ENCODE results near the gene NELFA. TPM values are rescaled to one million over a fixed set of nuclear protein-coding genes. Genes with fewer than 3 reads are reported as not detected.
"Not testable (repeated sequence)": the region's sequence is repeated elsewhere in the genome, so short reads cannot be mapped to it uniquely, and the experiment has no call there.

The NELFA gene
- polyA plus RNA-seq, 1 donor (not counting 4 experiments of a cell fraction or from before 2014, with no cell fraction given) = 9.9 TPM

DNA sequence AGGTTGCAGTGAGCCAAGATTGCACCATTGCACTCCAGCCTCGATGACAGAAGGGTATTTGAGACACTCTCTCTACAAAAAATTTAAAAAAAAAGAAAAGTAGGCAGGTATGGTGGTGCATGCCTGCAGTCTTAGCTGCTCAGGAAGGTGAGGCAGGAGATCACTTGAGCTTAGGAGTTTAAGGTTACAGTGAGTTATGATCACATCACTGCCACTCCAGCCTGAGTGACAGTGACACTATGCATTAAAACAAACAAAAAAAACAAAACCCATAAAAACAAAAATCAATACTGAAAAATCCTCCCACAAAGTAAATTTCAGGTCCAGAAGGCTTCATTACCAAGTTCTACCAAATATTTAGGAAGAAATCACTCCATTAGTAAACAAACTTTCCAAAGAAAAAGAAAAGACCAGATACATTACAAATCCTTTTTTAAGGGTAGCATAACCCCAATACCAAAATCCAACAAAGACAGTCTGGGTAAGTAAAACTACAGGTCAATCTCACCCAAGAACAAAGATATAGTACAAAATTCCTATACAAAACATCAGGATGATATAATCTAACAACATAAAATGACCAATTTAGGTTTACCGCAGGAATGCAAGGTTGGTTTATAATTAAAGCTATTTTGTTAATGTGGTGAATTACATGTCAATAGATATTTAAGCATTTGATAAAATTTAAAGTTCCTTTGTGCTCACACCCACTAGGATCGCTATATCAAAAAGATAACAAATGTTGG, 11.7 kb downstream of the NELFA start:
- no peaks in the 10 kb centered on the region for H3K9me1 ChIP-seq (ENCODE audit: control insufficient read depth, extremely low read depth, insufficient read depth, low read length)
- no peaks in the 10 kb centered on the region for H3K9me3 ChIP-seq (ENCODE audit: control insufficient read depth, low read depth, low read length)
- no peak overlapping the region for H3K27ac ChIP-seq (ENCODE audit: control insufficient read depth, insufficient read depth, low read length)
- H3K36me3 ChIP-seq (ENCODE audit: control insufficient read depth in 2 of 2, extremely low read depth in 1 of 2, insufficient read depth in 2 of 2, low read length in 2 of 2) = no peaks in the 10 kb centered on the region
- H3K4me1 ChIP-seq (ENCODE audit: control insufficient read depth, extremely low read depth, insufficient read depth, low read length) = peaks cover 9% of the 10 kb centered on the region
- no peak overlapping the region for H3K9ac ChIP-seq (ENCODE audit: control insufficient read depth, extremely low read depth, insufficient read depth, low read length)
- H3K27me3 ChIP-seq (ENCODE audit: control insufficient read depth, extremely low read depth, insufficient read depth, low read length) = no peaks in the 10 kb centered on the region
- no peaks in the 10 kb centered on the region for H4K20me1 ChIP-seq (ENCODE audit: control insufficient read depth, extremely low read depth, insufficient read depth, low read length)
- FAIRE-seq (no peak), DNase-seq (ENCODE audit: low read depth, low spot score) (no peak)
- dilution Hi-C loops (cut with MboI; ENCODE audit: extremely low pct_ligation_motif_present, low sequenced_read_pairs) = no loop called here
- no peak overlapping the region for H3K4me3 ChIP-seq (ENCODE audit: control insufficient read depth in 2 of 3, extremely low read depth in 1 of 3, insufficient read depth in 2 of 3, low read depth in 1 of 3, low read length in 3 of 3)
- H3K4me2 ChIP-seq (ENCODE audit: control insufficient read depth, extremely low read depth, insufficient read depth, low read depth, low read length) = no peak overlapping the region
- TF ChIP-seq, protein P1, sequence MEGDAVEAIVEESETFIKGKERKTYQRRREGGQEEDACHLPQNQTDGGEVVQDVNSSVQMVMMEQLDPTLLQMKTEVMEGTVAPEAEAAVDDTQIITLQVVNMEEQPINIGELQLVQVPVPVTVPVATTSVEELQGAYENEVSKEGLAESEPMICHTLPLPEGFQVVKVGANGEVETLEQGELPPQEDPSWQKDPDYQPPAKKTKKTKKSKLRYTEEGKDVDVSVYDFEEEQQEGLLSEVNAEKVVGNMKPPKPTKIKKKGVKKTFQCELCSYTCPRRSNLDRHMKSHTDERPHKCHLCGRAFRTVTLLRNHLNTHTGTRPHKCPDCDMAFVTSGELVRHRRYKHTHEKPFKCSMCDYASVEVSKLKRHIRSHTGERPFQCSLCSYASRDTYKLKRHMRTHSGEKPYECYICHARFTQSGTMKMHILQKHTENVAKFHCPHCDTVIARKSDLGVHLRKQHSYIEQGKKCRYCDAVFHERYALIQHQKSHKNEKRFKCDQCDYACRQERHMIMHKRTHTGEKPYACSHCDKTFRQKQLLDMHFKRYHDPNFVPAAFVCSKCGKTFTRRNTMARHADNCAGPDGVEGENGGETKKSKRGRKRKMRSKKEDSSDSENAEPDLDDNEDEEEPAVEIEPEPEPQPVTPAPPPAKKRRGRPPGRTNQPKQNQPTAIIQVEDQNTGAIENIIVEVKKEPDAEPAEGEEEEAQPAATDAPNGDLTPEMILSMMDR (optimal IDR thresholded peaks at IDR 0.05 in 1 of 3, IDR thresholded peaks at IDR 0.05 in 1 of 3, conservative IDR thresholded peaks at IDR 0.05 in 1 of 3; ENCODE audit: extremely low read depth in 1 of 3, insufficient read depth in 2 of 3, low read length in 3 of 3) = no peak
- TF ChIP-seq EZH2 (IDR thresholded peaks at IDR 0.05; ENCODE audit: low read length) = no peak
- H3K79me2 ChIP-seq (ENCODE audit: control insufficient read depth, insufficient read depth, low read length) = peaks cover 87% of the 10 kb centered on the region
- no peak overlapping the region for H2AFZ ChIP-seq (ENCODE audit: control insufficient read depth, low read length)

- no peaks in the 10 kb centered on the region for H4K20me1 ChIP-seq (ENCODE audit: control insufficient read depth, extremely low read depth, insufficient read depth, low read length)
- no peak for TF ChIP-seq EZH2 (IDR thresholded peaks at IDR 0.05; ENCODE audit: low read length)
- TF ChIP-seq, protein P1 (optimal IDR thresholded peaks at IDR 0.05 in 1 of 3, IDR thresholded peaks at IDR 0.05 in 1 of 3, conservative IDR thresholded peaks at IDR 0.05 in 1 of 3; ENCODE audit: extremely low read depth in 1 of 3, insufficient read depth in 2 of 3, low read length in 3 of 3) = no peak
- no peaks in the 10 kb centered on the region for H3K9me3 ChIP-seq (ENCODE audit: control insufficient read depth, low read depth, low read length)
- H3K79me2 ChIP-seq (ENCODE audit: control insufficient read depth, insufficient read depth, low read length) = peaks cover 77% of the 10 kb centered on the region
- DNase-seq (ENCODE audit: low read depth, low spot score) (no peak), FAIRE-seq (no peak)
- H3K9me1 ChIP-seq (ENCODE audit: control insufficient read depth, extremely low read depth, insufficient read depth, low read length) = no peaks in the 10 kb centered on the region
- H3K36me3 ChIP-seq (ENCODE audit: control insufficient read depth in 2 of 2, extremely low read depth in 1 of 2, insufficient read depth in 2 of 2, low read length in 2 of 2) = peaks cover 0 to 2% of the 10 kb centered on the region in 2 experiments
- H3K27ac ChIP-seq (ENCODE audit: control insufficient read depth, insufficient read depth, low read length) = no peak overlapping the region
- H3K27me3 ChIP-seq (ENCODE audit: control insufficient read depth, extremely low read depth, insufficient read depth, low read length) = no peaks in the 10 kb centered on the region
- no peak overlapping the region for H3K9ac ChIP-seq (ENCODE audit: control insufficient read depth, extremely low read depth, insufficient read depth, low read length)
- no peak overlapping the region for H3K4me3 ChIP-seq (ENCODE audit: control insufficient read depth in 2 of 3, extremely low read depth in 1 of 3, insufficient read depth in 2 of 3, low read depth in 1 of 3, low read length in 3 of 3)
- no peak overlapping the region for H3K4me2 ChIP-seq (ENCODE audit: control insufficient read depth, extremely low read depth, insufficient read depth, low read depth, low read length)
- no peak overlapping the region for H2AFZ ChIP-seq (ENCODE audit: control insufficient read depth, low read length)
- H3K4me1 ChIP-seq (ENCODE audit: control insufficient read depth, extremely low read depth, insufficient read depth, low read length) = peaks cover 9% of the 10 kb centered on the region
- dilution Hi-C loops (cut with MboI; ENCODE audit: extremely low pct_ligation_motif_present, low sequenced_read_pairs) = no loop called here
Observed at GRCh38 chr4:1994938-1995337, 13.8 kb downstream of the NELFA start.

DNA sequence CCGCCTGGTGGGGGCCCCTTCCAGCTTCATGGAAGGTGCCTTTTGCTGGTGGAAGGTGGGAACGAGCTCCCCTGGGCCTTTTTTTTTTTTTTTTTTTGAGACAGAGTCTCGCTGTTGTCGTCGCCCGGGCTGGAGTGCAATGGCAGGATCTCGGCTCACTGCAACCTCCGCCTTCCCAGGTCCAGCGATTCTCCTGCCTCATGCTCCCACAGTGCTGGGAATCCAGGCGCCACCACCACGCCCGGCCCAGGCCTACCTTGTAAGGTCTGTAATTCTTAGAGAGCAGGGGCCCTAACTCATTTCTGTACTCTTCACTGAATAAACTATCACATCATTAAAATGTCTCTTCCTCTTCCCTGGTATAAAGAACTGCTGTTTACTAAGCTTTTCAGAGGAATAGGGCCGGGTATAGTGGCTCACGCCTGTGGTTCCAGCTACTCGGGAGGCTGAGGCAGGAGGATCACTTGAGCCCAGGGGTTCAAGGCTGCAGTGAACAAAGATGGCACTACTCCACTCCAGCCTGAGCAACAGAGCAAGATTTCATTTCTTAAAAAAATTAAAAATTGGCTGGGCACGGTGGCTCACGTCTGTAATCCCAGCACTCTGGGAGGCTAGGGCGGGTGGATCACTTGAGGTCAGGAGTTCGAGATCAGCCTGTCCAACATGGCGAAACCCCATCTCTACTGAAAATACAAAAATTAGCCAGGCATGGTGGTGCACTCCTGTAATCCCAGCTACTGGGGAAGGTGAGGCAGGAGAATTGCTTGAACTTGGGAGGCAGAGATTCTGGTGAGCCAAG, 14.9 kb downstream of the NELFA start:
- FAIRE-seq; H3K27me3 ChIP-seq (ENCODE audit: control insufficient read depth, extremely low read depth, insufficient read depth, low read length); H3K36me3 ChIP-seq (ENCODE audit: control insufficient read depth in 2 of 2, extremely low read depth in 1 of 2, insufficient read depth in 2 of 2, low read length in 2 of 2); dilution Hi-C loops (cut with MboI; ENCODE audit: extremely low pct_ligation_motif_present, low sequenced_read_pairs); H3K4me2 ChIP-seq (ENCODE audit: control insufficient read depth, extremely low read depth, insufficient read depth, low read depth, low read length); H2AFZ ChIP-seq (ENCODE audit: control insufficient read depth, low read length); H3K9me1 ChIP-seq (ENCODE audit: control insufficient read depth, extremely low read depth, insufficient read depth, low read length); H3K4me3 ChIP-seq (ENCODE audit: control insufficient read depth in 2 of 3, extremely low read depth in 1 of 3, insufficient read depth in 2 of 3, low read depth in 1 of 3, low read length in 3 of 3); H3K9me3 ChIP-seq (ENCODE audit: control insufficient read depth, low read depth, low read length); DNase-seq (ENCODE audit: low read depth, low spot score); H3K27ac ChIP-seq (ENCODE audit: control insufficient read depth, insufficient read depth, low read length); H4K20me1 ChIP-seq (ENCODE audit: control insufficient read depth, extremely low read depth, insufficient read depth, low read length); H3K4me1 ChIP-seq (ENCODE audit: control insufficient read depth, extremely low read depth, insufficient read depth, low read length); H3K9ac ChIP-seq (ENCODE audit: control insufficient read depth, extremely low read depth, insufficient read depth, low read length): not testable (repeated sequence)
- peaks cover 68% of the 10 kb centered on the region for H3K79me2 ChIP-seq (ENCODE audit: control insufficient read depth, insufficient read depth, low read length)

Measured in keratinocyte (primary cell).